ENCODE results near the gene PDE4D.

DNA sequence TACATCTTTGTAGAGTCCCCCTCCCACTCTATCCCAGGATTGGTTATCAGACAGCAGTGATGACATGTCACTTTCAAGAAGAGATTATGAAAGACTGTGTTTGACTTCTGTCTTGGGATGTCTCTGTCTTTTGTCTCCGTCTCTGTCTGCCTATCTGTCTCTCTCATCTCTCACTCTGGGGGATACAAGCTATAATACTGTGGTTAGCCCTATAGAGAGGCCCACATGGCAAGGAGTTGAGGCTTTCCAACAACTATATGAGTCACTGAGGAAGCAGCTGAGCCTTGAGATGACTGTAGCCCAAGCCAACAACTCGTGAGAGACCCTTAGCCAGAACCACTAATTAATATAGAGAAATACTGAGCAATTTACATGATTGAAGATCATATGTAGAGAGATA, 284.8 kb downstream of the PDE4D start:
- TF ChIP-seq, protein P1, sequence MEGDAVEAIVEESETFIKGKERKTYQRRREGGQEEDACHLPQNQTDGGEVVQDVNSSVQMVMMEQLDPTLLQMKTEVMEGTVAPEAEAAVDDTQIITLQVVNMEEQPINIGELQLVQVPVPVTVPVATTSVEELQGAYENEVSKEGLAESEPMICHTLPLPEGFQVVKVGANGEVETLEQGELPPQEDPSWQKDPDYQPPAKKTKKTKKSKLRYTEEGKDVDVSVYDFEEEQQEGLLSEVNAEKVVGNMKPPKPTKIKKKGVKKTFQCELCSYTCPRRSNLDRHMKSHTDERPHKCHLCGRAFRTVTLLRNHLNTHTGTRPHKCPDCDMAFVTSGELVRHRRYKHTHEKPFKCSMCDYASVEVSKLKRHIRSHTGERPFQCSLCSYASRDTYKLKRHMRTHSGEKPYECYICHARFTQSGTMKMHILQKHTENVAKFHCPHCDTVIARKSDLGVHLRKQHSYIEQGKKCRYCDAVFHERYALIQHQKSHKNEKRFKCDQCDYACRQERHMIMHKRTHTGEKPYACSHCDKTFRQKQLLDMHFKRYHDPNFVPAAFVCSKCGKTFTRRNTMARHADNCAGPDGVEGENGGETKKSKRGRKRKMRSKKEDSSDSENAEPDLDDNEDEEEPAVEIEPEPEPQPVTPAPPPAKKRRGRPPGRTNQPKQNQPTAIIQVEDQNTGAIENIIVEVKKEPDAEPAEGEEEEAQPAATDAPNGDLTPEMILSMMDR (optimal IDR thresholded peaks at IDR 0.05 in 1 of 3, IDR thresholded peaks at IDR 0.05 in 1 of 3, conservative IDR thresholded peaks at IDR 0.05 in 1 of 3; ENCODE audit: extremely low read depth in 1 of 3, insufficient read depth in 2 of 3, low read length in 3 of 3): no peak
- TF ChIP-seq EZH2 (IDR thresholded peaks at IDR 0.05; ENCODE audit: low read length): no peak
